UCSD-AML1 (cell line): ENCODE measurements around the gene DUSP8.
"Not testable (repeated sequence)": the region's sequence is repeated elsewhere in the genome, so short reads cannot be mapped to it uniquely, and the experiment has no call there.

Source experiments
- DNase-seq: peaks from one replicate; lab custom pipeline; 2025; ENCODE audit not compliant: unreplicated experiment; lab: John Stamatoyannopoulos, UW

The DUSP8 gene

GRCh38 chr11:1589191-1589963 lies 17.3 kb upstream of the DUSP8 start:
- not testable (repeated sequence) for DNase-seq

- no peak for DNase-seq
These were observed 14.6 kb upstream of the DUSP8 start for GRCh38 chr11:1586699-1587098.

DNA sequence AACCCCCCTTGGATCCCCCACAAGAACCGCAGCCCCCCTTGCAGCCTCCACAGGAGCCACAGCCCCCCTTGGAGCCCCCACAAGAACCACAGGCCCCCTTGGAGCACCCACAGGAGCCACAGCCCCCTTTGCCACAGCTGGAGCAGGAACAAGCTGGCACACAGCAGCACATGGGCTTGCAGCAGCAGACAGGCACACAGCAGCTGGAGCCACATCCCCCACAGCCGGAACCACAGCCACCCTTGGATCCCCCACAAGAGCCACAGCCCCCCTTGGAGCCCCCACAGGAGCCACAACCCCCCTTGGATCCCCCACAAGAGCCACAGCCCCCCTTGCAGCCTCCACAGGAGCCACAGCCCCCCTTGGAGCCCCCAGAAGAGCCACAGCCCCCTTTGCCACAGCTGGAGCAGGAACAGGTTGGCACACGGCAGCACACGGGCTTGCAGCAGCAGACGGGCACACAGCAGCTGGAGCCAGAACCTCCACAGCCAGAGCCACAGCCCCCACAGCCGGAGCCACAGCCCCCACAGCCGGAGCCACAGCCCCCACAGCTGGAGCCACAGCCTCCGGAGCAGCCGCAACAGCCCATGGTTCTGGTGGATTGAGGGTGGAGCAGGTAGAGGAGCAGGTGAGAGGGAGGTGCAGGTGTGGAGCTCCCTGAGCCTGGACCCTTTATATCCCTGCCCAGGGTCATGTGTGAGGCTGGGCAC lies 12.7 kb upstream of the DUSP8 start, which contains the start of gene KRTAP5-1:
Gene KRTAP5-1 (minus strand): TSS at position 623 of the 710 bp plus-strand sequence. CDS start 34 bp downstream, at position 589.
- not testable (repeated sequence) for DNase-seq

GRCh38 chr11:1582909-1583308 lies 10.8 kb upstream of the DUSP8 start:
- DNase-seq, result not testable (repeated sequence)

GRCh38 chr11:1581976-1582375 lies 9.9 kb upstream of the DUSP8 start:
- no peak for DNase-seq

DNA sequence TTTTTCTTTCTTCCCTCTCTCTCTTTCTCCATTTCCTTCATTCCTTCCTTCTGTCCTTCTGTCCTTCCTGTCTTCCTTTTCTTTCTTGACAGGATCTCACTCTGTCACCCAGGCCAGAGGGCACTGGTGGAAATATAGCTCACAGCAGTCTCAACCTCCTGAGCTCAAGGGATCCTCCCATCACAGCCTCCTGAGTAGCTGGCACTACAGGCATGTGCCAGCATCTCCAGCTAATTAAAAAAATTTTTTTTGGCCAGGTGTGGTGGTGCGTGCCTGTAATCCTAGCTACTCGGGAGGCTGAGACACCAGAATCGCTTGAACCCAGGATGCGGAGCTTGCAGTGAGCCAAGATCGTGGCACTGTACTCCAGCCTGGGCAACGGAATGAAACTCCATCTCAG lies 4.8 kb upstream of the DUSP8 start:
- DNase-seq, result no peak

GRCh38 chr11:1575756-1576155 lies 3.7 kb upstream of the DUSP8 start:
- not testable (repeated sequence) for DNase-seq

GRCh38 chr11:1574933-1575242 lies 2.8 kb upstream of the DUSP8 start:
- no peak for DNase-seq

- peak; percentile 45 for DNase-seq
These were observed 2.3 kb upstream of the DUSP8 start for GRCh38 chr11:1574238-1574932.

GRCh38 chr11:1573903-1574237 lies 1.8 kb upstream of the DUSP8 start:
- DNase-seq, result no peak

GRCh38 chr11:1573077-1573902 lies 1.2 kb upstream of the DUSP8 start:
- no peak for DNase-seq

DNA sequence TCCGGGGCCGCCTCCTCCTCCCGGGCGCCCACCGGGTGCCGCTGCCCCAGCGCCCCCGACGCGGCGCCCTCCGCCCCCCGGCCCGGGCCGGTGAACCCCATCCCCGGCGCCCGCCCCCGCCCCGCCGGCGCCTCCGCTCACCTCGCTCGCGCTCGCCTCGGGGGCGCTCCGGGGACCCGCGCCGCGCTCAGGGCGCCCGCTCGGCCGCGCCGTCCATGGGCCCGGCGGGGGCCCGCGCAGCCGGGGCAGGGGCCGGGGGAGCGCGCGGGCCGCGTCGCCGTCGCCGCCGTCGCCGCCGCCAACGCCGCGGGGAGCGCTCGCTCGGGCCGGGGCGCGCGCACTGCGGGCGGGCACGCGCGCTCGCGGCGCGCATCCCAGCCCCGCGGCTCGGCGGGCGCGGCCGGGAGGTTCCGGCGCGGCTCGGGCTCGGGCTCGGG lies 293 bp downstream of the DUSP8 start:
- no peak for DNase-seq

DNA sequence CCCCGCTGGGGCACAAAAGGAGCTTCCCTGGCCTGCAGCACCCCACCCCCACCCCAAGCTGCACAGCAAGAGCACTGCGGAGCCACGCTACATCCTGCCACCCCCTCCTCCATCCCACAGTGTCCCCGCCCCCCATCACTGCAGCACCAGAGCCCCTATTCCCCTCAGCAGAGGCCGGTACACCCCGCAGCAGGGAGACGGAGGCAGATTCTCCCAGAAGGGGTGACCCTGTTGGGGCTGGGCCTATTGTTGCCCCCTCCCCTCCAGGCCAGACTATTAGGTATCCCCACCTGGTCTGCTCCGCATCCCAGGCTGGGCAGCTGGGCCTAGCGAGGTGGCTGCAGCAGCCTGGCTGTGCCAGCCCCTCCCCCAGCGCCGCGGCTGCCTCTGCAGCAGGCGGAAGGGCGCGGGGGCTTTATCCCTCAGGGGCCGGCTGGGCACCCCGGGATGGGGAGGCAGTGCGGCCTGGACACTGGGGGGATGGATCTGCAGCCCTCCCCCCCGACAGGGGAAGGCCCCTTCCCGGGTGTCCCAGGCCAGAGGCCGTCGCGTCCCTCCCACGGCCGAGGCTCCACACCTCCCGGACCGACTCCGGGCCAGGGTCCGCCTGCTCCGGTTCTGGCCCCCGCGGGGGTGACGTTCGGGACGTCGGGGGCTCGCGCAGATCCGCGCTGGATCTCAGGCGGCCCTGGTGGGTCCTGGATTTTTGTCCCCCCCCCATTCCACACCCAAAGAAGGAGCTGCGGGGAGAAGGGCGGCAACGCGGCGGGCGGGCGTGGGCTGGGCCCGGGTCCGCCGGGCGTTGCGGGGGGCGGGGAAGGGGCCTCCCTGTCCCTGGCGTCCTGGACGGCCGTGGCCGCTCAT lies 943 bp downstream of the DUSP8 start:
- no peak for DNase-seq

DNA sequence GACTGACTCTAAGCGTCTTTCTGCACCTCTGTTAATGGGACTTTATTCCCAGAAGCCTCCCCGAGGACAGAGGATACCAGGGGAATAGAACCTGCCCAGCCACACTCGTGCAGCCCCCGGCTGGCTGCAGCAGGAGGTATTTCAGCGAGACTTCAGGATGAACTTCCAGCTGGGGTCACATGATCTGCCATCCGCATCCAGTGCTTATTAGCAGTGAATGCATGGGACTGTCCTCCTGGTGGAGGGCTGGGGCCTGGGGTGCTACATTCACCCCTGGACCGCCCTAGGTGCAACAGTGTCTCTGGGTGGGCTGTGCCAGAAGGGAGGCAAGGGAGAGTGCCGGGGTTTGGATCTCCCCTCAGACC lies 1.6 kb downstream of the DUSP8 start:
- no peak for DNase-seq

DNA sequence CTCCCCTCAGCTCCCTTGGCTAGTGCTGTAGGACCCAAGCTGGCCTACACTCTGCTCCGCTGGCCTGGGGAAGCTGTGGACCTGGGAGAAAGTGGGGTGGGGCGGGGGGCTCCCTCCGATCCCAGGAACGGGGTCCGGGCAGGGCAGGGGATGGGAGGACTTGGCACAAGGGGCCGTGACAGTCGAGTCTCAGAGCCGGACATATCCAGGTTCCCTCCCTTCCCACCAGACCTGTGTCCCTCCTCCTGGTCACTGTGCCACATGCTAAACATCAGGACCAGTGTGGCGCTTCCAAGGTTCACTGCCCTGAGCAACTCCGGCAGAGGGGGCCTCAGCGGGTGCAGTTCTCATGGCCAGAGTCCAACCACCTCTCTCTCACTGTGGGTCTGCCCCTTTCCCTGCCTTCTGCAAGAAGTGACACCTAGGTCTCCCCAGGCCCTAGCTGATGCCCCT lies 2.0 kb downstream of the DUSP8 start:
- DNase-seq, result no peak

DNA sequence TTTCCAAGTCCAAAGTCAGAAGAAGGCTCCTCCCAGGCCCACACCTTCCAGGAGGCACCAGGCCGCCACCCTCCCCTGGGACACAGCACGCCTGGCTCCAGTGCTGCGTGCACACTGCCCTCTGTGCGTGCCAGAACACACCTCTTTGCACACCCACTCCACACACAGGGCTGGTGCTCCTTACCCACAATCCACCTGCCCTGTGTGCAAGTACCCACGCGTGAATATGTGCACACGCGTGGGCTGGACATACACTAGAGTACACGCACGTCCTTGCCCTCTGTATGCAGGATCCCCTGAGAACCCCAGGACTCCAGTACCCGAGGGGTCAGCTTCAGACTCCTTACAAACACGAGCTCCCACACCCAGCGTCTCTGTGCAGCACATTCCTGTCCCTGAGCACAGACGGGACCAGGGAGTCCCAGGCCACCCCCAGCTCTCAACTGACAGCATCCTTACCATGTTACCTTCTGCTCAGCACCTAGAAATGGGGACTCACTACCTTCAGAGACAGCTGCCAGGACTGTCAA lies 2.8 kb downstream of the DUSP8 start:
- DNase-seq, result no peak

DNA sequence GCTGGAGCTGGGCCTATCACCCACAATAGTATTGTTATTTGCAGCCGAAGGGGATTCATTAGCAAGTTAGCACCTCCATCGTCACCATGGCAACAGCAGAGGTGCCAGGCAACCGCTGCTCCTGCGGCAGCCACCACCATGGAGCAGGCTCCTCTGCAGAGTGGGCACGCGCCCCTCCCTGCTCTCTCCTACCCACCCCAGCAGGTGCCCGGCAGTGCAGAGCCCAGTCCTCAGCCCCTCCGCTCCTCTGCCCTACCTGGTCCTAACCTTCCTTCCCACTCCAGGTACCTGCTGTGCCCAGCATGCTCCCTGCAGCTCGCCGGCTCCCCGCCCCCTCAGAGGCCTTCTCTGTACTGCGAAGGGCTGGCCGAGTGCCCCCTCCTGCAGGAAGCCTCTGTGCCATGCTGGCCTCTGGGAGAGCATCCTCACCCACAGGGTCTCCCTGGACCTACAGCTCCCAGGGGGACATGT lies 3.6 kb downstream of the DUSP8 start:
- no peak for DNase-seq

DNA sequence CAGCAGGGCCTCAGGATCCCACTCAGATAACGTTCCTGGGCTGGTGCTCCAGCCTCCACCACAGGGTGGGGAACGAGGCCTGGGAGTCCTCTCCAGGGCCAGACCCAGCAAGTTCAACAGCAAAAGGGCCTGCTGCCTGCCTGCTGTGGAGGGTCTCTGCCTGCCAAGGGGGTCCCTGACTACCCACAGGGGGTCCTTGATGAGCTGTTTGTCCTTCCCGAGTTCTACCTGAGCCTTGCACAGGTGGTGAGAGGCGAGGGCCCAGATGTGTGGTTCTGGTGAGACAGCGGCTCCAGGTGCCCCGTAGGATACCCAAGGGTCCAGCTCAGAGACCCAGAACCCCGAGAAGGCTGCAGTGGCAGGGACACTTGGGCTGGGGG lies 4.4 kb downstream of the DUSP8 start:
- DNase-seq, result no peak

DNA sequence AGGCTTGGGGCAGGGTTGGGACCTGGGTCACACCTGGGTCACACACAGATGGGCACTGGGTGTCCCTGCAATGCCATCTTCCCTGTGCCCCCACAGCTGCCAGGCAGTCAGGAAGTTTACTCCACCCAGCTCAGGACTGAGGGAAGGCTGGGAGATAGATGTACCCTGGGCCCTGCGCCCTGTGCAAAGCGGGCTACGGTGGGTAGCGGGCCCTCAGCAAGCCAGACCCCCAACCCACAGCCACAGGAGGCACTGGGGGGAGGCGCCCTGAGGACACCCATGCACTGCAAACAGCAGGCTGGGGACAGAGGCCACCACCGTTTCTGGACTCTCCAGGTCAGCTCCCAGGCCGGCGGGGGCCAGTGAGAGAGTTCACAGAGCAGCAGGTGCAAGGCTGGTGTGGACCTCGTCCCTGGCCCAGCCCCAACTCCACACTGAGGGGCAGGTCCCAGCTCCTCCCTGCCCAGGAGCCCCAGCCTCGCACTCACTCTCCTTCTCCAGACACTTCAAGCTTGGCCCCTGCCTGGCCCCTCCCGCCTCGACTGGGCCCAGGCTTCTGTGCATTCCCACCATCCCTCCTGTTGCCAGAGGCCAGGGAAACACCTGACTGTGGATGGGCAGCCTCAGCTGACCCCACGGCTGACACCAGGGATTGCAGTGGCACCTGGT lies 4.9 kb downstream of the DUSP8 start:
- DNase-seq, result no peak
